Measurements from ENCODE around the gene PWWP2B. TPM values are rescaled to one million over a fixed set of nuclear protein-coding genes. Genes with fewer than 3 reads are reported as not detected.

The PWWP2B gene
- total RNA-seq, 4 donors from 2014 or later, result 28.3 to 33.1 (median 28.9) TPM

DNA sequence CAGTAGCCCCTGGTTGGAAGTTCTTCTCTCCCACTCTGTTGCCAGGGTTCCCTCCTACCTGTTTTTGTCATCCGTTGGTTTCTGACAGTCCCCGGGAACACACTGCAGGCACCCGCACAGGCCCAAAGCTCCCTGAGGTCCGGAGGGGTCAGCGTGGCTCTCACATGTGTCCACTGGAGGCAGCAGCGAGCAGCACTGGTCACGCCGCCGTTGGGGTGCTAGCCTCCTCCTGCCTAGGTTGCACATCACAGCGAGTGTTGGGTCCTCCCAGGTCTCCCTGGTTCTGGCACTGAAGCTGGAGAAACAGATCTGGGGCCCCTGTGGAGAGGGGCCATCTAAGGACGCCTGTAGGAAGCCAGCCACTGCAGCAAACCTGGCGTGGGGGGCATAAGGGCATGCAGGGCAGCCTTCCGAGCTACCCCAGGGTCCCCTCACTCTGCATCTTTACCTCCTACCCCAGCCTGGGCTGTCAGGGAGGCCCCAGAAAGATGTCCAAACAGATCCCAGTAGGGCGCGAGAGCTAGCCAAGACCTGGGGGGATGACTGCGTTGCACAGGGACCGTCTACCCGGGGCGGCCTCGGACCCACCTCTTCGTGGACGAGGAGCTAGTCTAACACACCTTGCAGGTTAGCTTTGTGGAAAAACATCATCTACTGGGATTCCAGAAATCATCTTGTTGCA lies 36.1 kb upstream of the PWWP2B start:
- WGBS, 2 donors, result 68 to 87% methylated on average over 18 to 22 of the region's 22 CpGs
- H3K4me3 ChIP-seq (ENCODE audit: low read depth, poor library complexity, severe bottlenecking), result no peak overlapping the region
- TF ChIP-seq, protein P1, sequence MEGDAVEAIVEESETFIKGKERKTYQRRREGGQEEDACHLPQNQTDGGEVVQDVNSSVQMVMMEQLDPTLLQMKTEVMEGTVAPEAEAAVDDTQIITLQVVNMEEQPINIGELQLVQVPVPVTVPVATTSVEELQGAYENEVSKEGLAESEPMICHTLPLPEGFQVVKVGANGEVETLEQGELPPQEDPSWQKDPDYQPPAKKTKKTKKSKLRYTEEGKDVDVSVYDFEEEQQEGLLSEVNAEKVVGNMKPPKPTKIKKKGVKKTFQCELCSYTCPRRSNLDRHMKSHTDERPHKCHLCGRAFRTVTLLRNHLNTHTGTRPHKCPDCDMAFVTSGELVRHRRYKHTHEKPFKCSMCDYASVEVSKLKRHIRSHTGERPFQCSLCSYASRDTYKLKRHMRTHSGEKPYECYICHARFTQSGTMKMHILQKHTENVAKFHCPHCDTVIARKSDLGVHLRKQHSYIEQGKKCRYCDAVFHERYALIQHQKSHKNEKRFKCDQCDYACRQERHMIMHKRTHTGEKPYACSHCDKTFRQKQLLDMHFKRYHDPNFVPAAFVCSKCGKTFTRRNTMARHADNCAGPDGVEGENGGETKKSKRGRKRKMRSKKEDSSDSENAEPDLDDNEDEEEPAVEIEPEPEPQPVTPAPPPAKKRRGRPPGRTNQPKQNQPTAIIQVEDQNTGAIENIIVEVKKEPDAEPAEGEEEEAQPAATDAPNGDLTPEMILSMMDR (IDR thresholded peaks at IDR 0.05), result no peak
- TF ChIP-seq POLR2A (IDR thresholded peaks at IDR 0.05), result no peak
- intact Hi-C loops (cut with DNase I; ENCODE audit: low total_unique reads), result no loop called here
- no peak for DNase-seq (ENCODE audit: low spot score in 2 of 2)

DNA sequence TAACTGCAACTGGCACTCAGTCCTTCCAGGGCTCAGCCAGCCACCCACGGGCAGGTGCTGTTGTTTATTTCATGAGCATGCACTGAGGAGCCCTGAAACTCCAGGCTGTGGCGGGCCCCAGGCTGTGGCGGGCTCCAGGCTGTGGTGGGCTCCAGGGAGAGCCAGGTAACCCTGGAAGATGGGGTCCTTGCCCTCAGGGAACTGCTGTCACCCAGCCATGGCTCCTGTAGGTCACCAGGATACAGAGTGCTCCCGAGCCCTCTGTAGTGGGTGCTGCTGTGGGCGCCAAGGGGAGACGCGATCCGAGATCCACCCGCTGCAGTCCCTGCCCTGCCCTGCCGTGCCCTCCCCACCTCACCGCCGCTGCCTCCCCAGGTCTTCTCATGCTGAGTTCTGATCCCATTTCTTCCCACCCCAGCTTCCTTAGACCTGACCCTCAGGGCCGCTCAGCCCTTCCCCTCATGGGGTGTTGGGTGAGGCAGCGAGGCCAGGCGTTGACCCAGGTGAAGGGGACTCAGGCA lies 35.4 kb upstream of the PWWP2B start:
- WGBS, 2 donors, result 94 to 96% methylated on average over 15 of the region's 15 CpGs
- intact Hi-C loops (cut with DNase I; ENCODE audit: low total_unique reads), result no loop called here
- no peak for TF ChIP-seq POLR2A (IDR thresholded peaks at IDR 0.05)
- TF ChIP-seq, protein P1 (IDR thresholded peaks at IDR 0.05), result no peak
- DNase-seq (ENCODE audit: low spot score in 2 of 2), result no peak
- H3K4me3 ChIP-seq (ENCODE audit: low read depth, poor library complexity, severe bottlenecking), result no peak overlapping the region

DNA sequence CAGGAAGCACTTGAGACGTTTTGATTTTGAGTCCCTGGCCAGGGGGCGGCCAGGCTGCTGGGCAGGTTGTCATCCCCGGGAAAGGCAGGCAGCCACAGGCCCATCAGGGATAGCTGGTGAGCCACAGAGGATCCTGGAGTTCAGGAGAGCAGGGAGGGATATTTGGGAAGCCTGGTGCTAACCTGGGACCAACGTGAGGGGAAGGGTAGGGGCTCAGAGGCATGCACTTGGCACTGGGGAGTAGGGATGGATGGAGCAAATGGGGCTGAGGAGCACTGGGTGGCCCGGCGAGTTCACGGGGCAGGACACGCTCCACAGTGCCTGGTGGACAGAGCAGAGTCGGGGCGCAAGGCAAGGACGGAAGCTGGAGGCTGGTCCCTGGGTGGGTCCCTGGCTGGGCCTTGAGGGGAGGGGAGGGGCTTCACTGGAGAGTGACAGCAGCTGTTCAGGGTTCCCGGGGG lies 34.8 kb upstream of the PWWP2B start:
- intact Hi-C loops (cut with DNase I; ENCODE audit: low total_unique reads), result no loop called here
- no peak for DNase-seq (ENCODE audit: low spot score in 2 of 2)
- TF ChIP-seq POLR2A (IDR thresholded peaks at IDR 0.05), result no peak
- TF ChIP-seq, protein P1 (IDR thresholded peaks at IDR 0.05), result no peak
- no peak overlapping the region for H3K4me3 ChIP-seq (ENCODE audit: low read depth, poor library complexity, severe bottlenecking)
- WGBS, 2 donors, result 89% methylated on average over 12 of the region's 12 CpGs

DNA sequence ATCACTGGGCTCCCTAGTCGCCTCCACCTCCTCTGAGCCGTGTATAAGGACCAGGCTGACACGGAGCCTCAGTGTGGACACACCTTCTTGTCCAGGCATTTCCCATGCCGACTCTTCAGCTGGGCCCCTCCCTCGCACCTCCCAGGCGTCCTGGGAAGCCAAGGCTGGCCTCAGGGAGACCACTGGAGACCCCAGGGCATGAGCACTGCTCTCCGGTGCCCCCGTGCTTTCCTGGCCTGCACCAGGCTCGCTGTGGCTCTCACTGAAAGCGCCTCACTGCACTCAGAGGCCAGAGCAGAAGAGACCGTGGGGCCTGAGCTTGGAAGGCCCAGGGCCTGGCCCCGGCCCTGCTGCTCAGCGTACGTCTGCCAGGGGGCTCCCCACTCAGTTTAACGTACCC lies 33.6 kb upstream of the PWWP2B start:
- intact Hi-C loops (cut with DNase I; ENCODE audit: low total_unique reads), result no loop called here
- DNase-seq (ENCODE audit: low spot score in 2 of 2), result peak in 1 of 2 donors; percentile 65
- TF ChIP-seq, protein P1 (IDR thresholded peaks at IDR 0.05), result no peak
- TF ChIP-seq POLR2A (IDR thresholded peaks at IDR 0.05), result no peak
- H3K4me3 ChIP-seq (ENCODE audit: low read depth, poor library complexity, severe bottlenecking), result no peak overlapping the region
- 90 to 93% methylated on average over 15 of the region's 15 CpGs for WGBS, 2 donors

DNA sequence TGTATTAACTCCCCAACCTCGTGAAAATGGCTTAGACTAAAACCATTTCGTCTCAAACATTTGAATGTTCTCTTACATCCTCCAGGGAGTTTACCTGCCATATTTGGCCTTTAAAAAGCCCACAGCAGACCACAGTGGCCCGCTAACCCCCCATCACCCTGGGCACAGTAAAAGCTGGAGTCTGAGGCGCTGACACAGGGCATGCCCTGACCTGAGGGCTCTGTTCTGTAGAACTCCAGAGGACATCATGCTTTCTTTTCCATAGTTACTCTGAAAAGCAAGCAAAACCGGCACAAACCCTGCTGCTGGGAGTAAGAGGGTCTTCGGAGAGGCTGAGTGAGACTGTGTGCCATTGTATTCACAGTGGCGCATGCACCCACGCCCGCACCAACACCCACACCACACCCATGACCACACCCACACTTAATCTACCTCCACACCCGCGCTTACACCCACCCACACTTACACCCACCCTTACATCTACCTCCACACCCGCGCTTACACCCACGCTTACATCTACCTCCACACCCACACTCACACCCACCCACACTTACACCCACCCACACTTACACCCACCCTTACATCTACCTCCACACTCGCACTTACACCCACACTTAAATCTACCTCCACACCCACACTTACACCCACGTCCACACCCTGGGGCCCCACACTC lies 32.9 kb upstream of the PWWP2B start:
- intact Hi-C loops (cut with DNase I; ENCODE audit: low total_unique reads), result no loop called here
- 63 to 64% methylated on average over 16 of the region's 16 CpGs for WGBS, 2 donors
- H3K4me3 ChIP-seq (ENCODE audit: low read depth, poor library complexity, severe bottlenecking), result no peak overlapping the region
- DNase-seq (ENCODE audit: low spot score in 2 of 2), result peak in 1 of 2 donors; percentile 84
- TF ChIP-seq, protein P1 (IDR thresholded peaks at IDR 0.05), result no peak
- no peak for TF ChIP-seq POLR2A (IDR thresholded peaks at IDR 0.05)
